Ovary (tissue), 9 donors: ENCODE data around the gene KRTAP5-3. TPM values are rescaled to one million over a fixed set of nuclear protein-coding genes. Genes with fewer than 3 reads are reported as not detected.
A peak's percentile ranks its signal among the peaks of the same experiment; 100 is the strongest.
"Not testable (repeated sequence)": the region's sequence is repeated elsewhere in the genome, so short reads cannot be mapped to it uniquely, and the experiment has no call there.

Source experiments
- DNase-seq, 5 donors: peaks; one replicate each; pipeline ENCODE4 v3.0.0-alpha.2; 2019 to 2020
- H3K27ac ChIP-seq, 2 donors: fragments of 200-600 bp; one replicate each; pipeline versions ENCODE4 v1.5.1 to v1.8.0; 2019 to 2022
- H3K27me3 ChIP-seq: fragments of 200-600 bp; one replicate; pipeline ENCODE4 v1.8.0; 2022
- H3K36me3 ChIP-seq: fragments of 200-600 bp; sonication (generic); one replicate; pipeline ENCODE4 v1.5.1; 2019
- H3K4me1 ChIP-seq: one replicate; pipeline ENCODE4 v1.8.1; 2013; ENCODE audit warnings: mild to moderate bottlenecking, moderate library complexity; ENCODE audit not compliant: insufficient read depth
- H3K4me3 ChIP-seq: fragments of 200-600 bp; sonication (generic); one replicate; pipeline ENCODE4 v1.5.1; 2017
- H3K9me3 ChIP-seq, 2 donors: fragments of 200-600 bp in 1 of 2; sonication (generic) in 1 of 2; one replicate each; pipeline versions ENCODE4 v1.5.1 to v1.8.1; 2013 to 2019; ENCODE audit warnings: mild to moderate bottlenecking in 1 of 2, moderate library complexity in 1 of 2
- EP300 ChIP-seq: sonication (generic); formaldehyde crosslinking; IDR thresholded peaks from one replicate; pipeline ENCODE4 v1.6.1; 2017; ENCODE audit warnings: antibody characterized with exemption
- POLR2A ChIP-seq: fragments of 450-650 bp; IDR thresholded peaks from one replicate; pipeline ENCODE4 v1.6.1; 2017; ENCODE audit warnings: antibody characterized with exemption, mild to moderate bottlenecking, moderate library complexity
- WGBS, 3 donors: extraction: QIAGEN DNeasy Blood & Tissue Kit in 1 of 3; methylation state at CpG; one replicate each; pipeline versions ENCODE4 v1.1.5 to v1.1.7; 2013 to 2017; 5-methylcytosine and 5-hydroxymethylcytosine counted together
- intact Hi-C, 4 donors: fragments of 100-400 bp; cut with DNase I; formaldehyde crosslinking; loops; one replicate each; pipeline versions ENCODE4 v1.11.0 to v1.15.1; 2022 to 2023
- polyA plus RNA-seq, 2 donors: library from polyadenylated mRNA; stranded (reverse); fragments of 200-250 nt in 1 of 2; fragments of 350-450 nt in 1 of 2; fragmentation: Illumina TruSeq in 1 of 2; extraction: RNeasy Lipid Tissue Mini Kit (QIAGEN cat#74804) in 1 of 2; gene quantifications; one replicate each; pipeline ENCODE4 v1.2.3, GENCODE V29; 2013 to 2014
- total RNA-seq, 7 donors: library from RNA; depleted of rRNA in 2 of 7; stranded (reverse); fragments of >200 nt in 2 of 7; fragmentation: NEBNext Ultra II Directional in 3 of 7; extraction: Animal tissue kit (Norgen Biotek cat#: 25700) in 3 of 7; gene quantifications; one replicate each; pipeline versions ENCODE4 v1.1.0 to v1.2.4, GENCODE V29; 2016 to 2023
- TF ChIP-seq, protein P1 (sequence below), 3 donors: fragments of 450-650 bp in 2 of 3; fragments of 200-600 bp in 1 of 3; IDR thresholded peaks; one replicate each; pipeline versions ENCODE4 v1.5.1 to v1.8.0; 2016 to 2022; ENCODE audit warnings: antibody characterized with exemption in 3 of 3, mild to moderate bottlenecking in 1 of 3
- donor health status: DM: no; HTN: no; CAD: no; lungs with moderate emphysema.
- donor health status: DM: no; HTN: no; CAD: no.
- donor health status: Bipolar disorder and iron deficiency.
- donor health status: DM: yes; HTN: yes; CAD: no.
- donor health status: DM: no; HTN: no; CAD: no.
- donor health status: DM: yes; HTN: yes; CAD: no.

The KRTAP5-3 gene
- total and polyA plus RNA-seq, 9 donors = not detected

DNA sequence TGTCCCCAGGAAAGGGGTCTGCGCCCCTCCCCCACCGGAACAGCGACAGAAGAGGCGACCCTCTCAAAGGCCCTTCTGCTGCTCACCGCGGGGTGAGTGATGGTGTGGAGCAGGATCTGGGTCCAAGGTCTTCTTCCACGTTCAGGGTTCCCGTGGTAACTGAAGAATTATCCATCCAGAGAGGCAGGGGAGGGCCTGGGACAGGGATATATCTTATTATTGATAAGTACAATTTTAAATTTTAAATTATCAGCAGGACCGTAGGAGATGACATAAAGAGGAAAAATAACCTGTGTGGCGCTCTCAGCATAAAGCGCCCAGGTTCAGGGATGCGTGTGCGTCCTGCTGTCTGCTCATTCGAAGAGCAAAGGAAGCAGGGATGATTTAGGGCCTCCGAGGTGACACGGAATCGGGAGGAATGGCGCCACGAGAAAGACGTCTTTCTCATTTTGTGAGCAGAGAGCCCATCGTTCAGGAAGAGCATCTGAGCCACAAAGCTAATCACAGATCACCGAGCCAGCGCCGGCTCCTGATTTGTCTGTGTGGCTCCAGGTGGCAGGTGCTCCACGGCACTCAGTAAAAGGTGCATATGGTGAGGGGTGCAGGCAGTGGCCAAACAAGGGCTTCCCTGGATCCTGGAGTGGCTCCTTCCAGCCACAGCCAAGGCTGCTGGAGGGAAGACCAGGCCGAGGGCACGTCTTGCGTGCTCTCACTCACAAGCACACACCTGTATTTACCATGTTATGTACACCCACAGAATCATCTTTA lies 40.6 kb upstream of the KRTAP5-3 start:
- TF ChIP-seq EP300 (no peak), POLR2A (no peak)
- TF ChIP-seq, protein P1, sequence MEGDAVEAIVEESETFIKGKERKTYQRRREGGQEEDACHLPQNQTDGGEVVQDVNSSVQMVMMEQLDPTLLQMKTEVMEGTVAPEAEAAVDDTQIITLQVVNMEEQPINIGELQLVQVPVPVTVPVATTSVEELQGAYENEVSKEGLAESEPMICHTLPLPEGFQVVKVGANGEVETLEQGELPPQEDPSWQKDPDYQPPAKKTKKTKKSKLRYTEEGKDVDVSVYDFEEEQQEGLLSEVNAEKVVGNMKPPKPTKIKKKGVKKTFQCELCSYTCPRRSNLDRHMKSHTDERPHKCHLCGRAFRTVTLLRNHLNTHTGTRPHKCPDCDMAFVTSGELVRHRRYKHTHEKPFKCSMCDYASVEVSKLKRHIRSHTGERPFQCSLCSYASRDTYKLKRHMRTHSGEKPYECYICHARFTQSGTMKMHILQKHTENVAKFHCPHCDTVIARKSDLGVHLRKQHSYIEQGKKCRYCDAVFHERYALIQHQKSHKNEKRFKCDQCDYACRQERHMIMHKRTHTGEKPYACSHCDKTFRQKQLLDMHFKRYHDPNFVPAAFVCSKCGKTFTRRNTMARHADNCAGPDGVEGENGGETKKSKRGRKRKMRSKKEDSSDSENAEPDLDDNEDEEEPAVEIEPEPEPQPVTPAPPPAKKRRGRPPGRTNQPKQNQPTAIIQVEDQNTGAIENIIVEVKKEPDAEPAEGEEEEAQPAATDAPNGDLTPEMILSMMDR (IDR thresholded peaks at IDR 0.05) = no peak
- DNase-seq = peak in 1 of 5 donors; percentile 3
- no peaks in the 10 kb centered on the region for H3K4me1 ChIP-seq
- WGBS, 3 donors = 81 to 86% (median 82%) methylated on average over 28 of the region's 28 CpGs
- no peak overlapping the region for H3K4me3 ChIP-seq
- H3K27me3 ChIP-seq = no peaks in the 10 kb centered on the region
- H3K9me3 ChIP-seq = no peaks in the 10 kb centered on the region
- H3K27ac ChIP-seq = no peak overlapping the region
- intact Hi-C loops = no loop called here
- H3K36me3 ChIP-seq = no peaks in the 10 kb centered on the region

DNA sequence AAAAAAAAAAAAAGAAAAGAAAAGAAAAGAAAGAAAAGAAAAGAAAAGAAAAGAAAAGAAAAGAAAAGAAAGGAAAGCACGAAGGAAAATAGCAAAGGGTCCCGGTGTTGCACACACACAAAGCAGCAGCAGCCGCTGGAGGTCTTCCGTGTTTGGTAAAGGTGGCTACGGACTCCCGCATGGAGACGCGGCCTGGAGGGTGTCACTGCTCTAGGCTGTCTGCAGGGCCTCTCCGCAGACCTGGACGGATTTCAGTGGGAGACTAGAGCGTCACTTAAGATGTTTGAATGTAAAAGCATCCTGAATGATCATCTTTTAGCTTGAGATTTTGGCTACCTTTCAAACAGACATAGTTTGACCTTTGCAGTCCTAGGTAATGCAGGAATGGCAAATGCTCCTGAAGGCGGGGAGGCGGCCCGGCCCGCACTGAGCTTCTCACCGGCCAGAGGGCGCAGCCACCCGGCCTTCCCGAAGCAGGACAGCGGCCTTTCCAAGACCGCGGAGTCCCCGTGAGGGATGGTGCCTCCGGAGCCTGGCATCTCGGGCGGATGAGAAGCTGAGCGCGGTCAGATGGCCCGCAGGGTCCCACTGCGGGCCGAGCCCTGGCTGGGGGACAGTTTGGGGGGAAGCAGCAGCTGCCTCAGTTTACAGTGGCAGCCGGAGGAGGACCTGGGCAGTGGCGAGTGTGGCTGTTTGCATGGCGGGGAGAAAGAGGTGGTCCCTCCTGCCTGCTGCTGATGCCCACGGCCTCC lies 39.8 kb upstream of the KRTAP5-3 start:
- Histone ChIP-seq H3K4me3 (no peak overlapping the region), H3K4me1 (no peaks in the 10 kb centered on the region), H3K36me3 (no peaks in the 10 kb centered on the region), H3K9me3 (no peaks in the 10 kb centered on the region), H3K27ac (no peak overlapping the region), H3K27me3 (no peaks in the 10 kb centered on the region)
- TF ChIP-seq, protein P1 (IDR thresholded peaks at IDR 0.05) = no peak
- TF ChIP-seq EP300 (no peak), POLR2A (no peak)
- intact Hi-C loops = no loop called here
- DNase-seq = peak in 1 of 5 donors; percentile 9
- WGBS, 3 donors = 89 to 94% (median 91%) methylated on average over 28 to 35 of the region's 35 CpGs

DNA sequence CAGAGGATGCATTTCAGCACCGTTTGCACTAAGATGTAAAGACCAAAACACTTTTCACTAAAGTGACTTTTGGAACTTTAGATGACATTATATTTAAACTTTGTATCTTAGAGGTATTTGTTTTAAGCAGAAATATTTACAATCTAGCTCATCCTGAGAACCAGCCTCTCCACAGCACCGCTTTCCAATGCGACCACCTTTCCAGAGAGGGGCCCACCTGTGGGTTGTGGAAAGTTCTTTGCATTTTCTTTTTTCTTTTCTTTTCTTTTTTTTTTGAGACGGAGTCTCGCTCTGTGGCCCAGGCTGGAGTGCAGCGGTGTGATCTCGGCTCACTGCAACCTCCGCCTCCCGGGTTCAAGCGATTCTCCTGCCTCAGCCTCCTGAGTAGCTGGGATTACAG lies 38.3 kb upstream of the KRTAP5-3 start:
- H3K27me3 ChIP-seq, H3K4me1 ChIP-seq, H3K9me3 ChIP-seq, intact Hi-C loops, H3K36me3 ChIP-seq, DNase-seq, H3K27ac ChIP-seq, H3K4me3 ChIP-seq: not testable (repeated sequence)
- WGBS, 3 donors = 89 to 90% (median 90%) methylated on average over 10 of the region's 10 CpGs

DNA sequence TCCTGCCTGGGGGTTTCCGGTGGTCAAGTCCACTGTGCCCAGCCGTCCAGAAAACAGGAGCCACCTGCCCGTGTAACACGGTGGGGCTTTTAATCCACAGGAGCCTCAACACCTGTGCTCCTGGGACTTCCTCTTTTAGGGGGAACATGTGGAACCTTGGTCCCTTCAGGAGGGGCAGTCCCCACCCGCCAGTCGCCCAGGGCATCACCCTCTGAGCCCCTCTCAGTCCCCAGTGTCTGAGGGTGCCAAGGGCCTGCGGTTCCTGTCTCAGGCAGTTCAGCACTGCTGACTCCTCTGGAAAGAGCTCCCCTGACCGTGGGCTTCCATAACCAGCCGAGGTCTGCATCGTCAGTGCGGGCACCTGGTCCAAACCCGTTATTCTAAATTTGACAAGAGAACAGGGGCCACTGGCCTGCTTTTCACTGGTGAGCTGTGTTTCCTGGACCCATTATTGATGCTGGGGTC lies 37.1 kb upstream of the KRTAP5-3 start:
- Histone ChIP-seq H3K4me1 (no peaks in the 10 kb centered on the region), H3K9me3 (no peaks in the 10 kb centered on the region), H3K4me3 (no peak overlapping the region), H3K27me3 (no peaks in the 10 kb centered on the region), H3K27ac (no peak overlapping the region), H3K36me3 (no peaks in the 10 kb centered on the region)
- TF ChIP-seq, protein P1 (IDR thresholded peaks at IDR 0.05) = no peak
- TF ChIP-seq EP300 = no peak
- no peak for TF ChIP-seq POLR2A
- no peak for DNase-seq
- intact Hi-C loops = no loop called here
- 77 to 80% (median 79%) methylated on average over 12 of the region's 12 CpGs for WGBS, 3 donors
